GM12891 (cell line): Measurements from ENCODE around the gene PLA2G4A.

Experiments
- POLR2A ChIP-seq: IDR thresholded peaks from 2 replicates; pipeline ENCODE4 v1.6.1; 2011; ENCODE audit warnings: low read depth, low read length, control low read depth
- POLR2AphosphoS5 ChIP-seq: IDR thresholded peaks from 2 replicates; pipeline ENCODE4 v1.6.1; 2011; ENCODE audit warnings: low read depth, low read length, control low read depth

DNA sequence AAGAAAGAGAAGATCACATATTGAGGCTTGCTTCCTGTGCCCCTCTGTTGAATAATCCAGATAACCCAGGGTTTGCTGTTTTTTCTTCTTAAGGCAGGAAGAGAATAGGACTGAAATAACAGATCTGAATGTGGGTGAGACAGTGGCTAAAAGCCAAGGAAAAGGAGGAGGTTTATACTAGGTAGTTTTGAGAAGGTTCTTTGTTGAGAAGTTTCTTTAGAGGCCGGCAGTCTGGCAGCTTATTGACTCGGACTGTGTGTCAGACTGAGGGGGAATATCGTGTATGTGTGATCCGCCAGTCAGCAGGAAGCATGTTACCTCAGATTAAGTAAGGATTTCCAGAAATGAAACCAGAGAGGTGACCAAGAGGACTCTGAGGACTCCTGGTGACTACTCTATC is 119.8 kb downstream of the PLA2G4A start:
- TF ChIP-seq POLR2A (no peak), POLR2AphosphoS5 (no peak)
